HFF-Myc (cell line): ENCODE measurements around the gene PTPRK.

Source experiments
- DNase-seq: peaks from one replicate; pipeline ENCODE4 v3.0.0-alpha.2; 2011; ENCODE audit warnings: low read depth; ENCODE audit errors: extremely low read depth
- H3K4me3 ChIP-seq: replicated peaks from 2 replicates; pipeline ENCODE4 v1.5.1; 2011; ENCODE audit warnings: low read depth, mild to moderate bottlenecking, control low read depth, low read length
- TF ChIP-seq, protein P1 (sequence below): IDR thresholded peaks from 2 replicates; pipeline ENCODE4 v1.5.1; 2012; ENCODE audit warnings: mild to moderate bottlenecking, low read depth, low read length, control low read depth; ENCODE audit errors: missing control alignments

PTPRK gene

DNA sequence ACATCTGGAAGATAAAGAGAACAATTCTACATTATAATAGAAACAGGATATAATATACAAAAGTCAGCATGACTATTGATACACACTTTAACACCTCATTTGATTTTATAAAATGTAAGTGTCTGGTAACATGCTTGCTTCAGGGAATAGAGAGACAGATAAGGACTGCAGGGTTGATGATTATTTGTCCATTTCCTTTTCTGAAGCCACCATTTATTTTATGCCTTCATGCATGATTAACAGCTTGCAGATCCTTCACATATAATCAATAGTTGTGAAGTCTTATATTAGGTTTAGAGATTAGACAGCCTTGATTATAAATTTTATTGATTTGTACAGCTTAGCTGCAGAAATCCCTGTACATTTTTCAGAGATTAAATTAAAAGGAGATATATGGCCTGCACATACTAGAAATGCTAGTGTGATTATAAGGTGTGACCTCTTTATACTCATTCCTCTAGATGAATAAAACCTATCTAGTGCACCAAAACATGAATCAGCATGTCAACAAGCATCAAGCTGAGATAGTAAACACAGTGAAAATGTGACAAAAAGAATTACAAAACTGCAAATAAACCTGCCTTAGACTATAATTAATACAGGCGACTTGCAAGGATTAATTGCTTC is 420.7 kb downstream of the PTPRK start:
- TF ChIP-seq, protein P1, sequence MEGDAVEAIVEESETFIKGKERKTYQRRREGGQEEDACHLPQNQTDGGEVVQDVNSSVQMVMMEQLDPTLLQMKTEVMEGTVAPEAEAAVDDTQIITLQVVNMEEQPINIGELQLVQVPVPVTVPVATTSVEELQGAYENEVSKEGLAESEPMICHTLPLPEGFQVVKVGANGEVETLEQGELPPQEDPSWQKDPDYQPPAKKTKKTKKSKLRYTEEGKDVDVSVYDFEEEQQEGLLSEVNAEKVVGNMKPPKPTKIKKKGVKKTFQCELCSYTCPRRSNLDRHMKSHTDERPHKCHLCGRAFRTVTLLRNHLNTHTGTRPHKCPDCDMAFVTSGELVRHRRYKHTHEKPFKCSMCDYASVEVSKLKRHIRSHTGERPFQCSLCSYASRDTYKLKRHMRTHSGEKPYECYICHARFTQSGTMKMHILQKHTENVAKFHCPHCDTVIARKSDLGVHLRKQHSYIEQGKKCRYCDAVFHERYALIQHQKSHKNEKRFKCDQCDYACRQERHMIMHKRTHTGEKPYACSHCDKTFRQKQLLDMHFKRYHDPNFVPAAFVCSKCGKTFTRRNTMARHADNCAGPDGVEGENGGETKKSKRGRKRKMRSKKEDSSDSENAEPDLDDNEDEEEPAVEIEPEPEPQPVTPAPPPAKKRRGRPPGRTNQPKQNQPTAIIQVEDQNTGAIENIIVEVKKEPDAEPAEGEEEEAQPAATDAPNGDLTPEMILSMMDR: no peak
- DNase-seq: no peak
- H3K4me3 ChIP-seq: no peak overlapping the region

DNA sequence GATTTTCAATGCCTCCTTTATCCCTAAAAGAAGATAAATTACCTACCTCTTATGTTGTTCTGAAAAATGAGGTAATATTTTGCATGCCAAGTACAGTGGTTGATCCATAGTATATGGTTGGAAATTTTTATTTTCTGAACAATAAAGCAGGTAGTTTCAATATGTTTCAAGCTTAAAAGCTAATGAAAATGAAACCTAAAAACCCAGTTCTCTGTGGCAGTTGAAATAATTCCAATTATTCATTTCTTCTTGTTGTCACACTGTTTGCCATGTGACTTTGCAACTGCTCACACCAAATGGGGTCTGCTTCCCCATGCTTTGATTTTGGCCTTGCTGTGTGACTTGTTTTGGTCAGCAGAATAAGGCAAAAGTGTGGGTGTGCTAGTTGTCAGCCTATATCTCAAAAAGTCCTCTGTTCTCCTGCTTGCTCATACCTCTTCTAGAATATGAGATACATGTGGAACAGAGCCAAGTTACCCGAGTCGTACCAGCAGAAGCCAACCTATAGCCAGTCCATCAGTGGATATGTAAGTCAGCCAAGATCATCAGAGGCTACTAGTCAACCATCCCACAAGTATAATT is 422.3 kb downstream of the PTPRK start:
- TF ChIP-seq, protein P1: no peak
- DNase-seq: no peak
- H3K4me3 ChIP-seq: no peak overlapping the region

DNA sequence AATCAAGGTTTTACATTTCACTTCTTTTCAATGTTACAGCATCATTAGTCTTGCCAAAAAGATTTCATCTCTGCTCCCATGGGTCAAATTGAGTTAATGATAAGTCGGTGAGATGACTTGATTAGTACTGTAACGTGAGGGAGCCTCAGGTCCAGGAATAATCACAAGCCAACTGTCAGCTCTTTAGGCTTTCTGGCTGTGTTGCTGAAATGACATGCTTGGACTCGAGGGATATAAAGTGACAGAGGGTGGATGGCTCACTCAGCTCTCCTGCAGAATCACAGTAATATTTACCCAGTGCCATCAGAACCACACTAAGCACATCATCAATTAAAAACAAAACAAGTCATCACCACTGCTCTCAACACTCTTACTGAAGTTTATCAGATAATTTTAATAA is 423.4 kb downstream of the PTPRK start:
- no peak overlapping the region for H3K4me3 ChIP-seq
- TF ChIP-seq, protein P1: no peak
- no peak for DNase-seq

DNA sequence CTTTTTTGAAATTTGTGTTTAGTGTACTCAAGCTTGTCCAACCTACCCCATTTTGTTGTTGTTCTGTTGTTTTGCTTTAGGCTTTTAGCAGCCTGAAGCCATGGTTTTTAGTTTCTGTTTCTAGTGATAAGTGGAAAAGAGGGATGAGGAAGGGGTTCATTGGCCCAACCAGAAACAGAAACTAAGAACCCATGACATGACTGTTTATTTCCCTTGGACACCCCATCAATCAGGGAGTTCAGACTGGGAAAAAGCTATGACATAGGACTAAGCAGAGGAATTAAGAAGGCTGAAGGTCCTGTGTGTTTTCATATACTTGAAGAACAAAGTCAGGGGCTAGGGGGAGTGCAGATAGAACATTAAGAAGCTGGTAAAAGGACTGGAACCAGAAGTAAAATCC is 425.0 kb downstream of the PTPRK start:
- TF ChIP-seq, protein P1: no peak
- DNase-seq: no peak
- no peak overlapping the region for H3K4me3 ChIP-seq

DNA sequence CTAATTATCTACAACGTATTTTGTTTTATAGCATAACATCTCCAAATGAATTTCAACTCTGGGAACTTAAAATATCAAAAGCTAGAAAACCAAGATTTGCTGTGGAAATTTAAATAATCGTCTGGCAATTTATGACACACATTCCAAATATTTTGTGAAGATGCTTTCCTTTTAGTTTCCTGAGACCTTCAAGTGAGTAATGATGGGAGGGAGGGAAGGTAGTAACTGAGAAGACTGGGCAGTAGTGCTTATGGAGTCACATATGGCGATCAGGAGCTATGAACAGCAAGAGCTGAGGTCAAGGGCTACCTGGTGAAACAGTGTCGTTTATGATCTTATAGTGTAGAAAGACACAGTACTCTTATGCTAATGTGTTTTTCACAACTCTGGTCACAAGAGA is 441.4 kb downstream of the PTPRK start:
- TF ChIP-seq, protein P1: no peak
- H3K4me3 ChIP-seq: no peak overlapping the region
- DNase-seq: no peak

DNA sequence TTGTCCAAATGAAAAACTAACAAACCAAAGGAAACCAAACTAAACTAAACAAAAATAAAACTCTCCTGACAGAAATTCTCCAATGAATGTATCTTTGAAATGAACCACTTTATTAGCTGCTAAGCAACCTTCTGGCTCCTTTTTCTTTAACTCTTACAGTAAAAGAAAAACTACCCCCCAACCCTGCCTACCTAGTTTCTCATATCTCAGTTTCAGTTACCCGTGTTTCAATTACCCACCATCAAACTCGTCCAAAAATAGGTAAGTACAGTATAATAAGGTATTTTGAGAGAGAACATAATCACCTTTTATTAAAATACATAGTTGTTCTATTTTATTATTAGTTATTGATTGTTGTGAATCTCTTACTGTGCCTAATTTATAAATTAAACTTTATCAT is 442.1 kb downstream of the PTPRK start:
- TF ChIP-seq, protein P1: no peak
- DNase-seq: no peak
- no peak overlapping the region for H3K4me3 ChIP-seq

DNA sequence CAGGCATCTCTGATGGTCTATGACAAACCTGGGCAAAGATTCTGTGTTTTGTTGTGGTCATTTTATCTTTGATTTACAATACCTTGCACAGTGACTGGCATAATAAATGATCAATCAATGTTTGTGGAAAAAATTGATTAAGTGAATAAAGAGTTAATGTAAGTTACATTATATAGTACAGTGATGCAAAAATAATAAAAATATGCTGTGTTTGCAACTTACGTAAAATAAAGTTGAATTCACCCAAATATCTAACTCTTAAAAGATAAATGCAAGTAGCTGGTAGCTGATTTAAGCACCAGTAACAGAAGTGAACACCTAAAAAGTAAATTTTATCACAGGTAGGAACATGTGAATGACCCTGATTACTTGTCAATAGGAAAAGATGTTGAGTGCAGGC is 443.6 kb downstream of the PTPRK start:
- TF ChIP-seq, protein P1: no peak
- no peak for DNase-seq
- H3K4me3 ChIP-seq: no peak overlapping the region
